Hematopoietic multipotent progenitor cell treated with erythropoietin and hydrocortisone succinate and interleukin-3 and kit ligand, for 15 days (in vitro differentiated cells): Measurements from ENCODE around the gene TIGD3.

Source experiments
- DNase-seq: peaks from one replicate; pipeline ENCODE4 v3.0.0-alpha.2; 2015; ENCODE audit warnings: low spot score

The TIGD3 gene

DNA sequence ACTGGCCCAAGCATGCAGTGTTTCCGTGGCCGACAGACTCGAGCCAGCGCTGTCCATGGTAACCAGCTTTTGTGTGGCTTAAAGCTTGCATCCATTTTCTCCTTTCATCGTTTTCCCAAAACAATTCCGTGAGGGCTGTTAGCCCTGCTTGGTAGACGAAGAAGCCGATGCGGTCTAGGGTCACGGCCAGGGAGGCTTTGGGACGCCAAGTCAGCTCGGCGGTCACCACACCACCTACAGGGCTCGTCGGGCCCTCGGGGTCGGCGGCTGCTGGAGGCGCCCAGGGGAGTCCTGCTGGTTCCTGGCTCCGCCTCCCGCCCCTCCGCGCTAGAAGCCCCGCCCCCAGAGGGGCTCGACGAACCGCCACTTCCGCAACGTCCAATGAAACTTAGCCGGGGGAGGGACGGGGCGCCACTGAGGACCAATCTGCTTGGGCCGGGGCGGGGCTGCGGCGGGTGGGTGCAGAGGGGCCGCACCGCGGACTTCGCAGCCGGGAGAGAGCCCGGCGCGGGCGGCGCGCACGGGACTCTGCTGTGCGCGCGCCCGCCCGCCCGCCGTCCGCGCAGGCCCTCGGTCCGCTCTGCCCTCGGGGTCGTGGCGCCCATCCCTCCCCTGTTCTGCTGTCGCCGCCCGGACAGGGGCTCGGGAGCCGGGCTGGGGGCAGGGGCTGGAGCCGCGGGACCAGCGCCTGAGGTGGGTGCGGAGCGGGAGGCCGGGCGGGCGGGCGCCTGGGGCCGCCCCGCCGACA is at the start of gene TIGD3:
Gene TIGD3 (plus strand): TSS at position 487 of the 748 bp plus-strand sequence. CDS start 1,058 bp downstream, outside the sequence.
- peak; percentile 89 for DNase-seq

- no peak for DNase-seq
Measured at GRCh38 chr11:65305501-65306268, 48.9 kb upstream of the TIGD3 start.

DNA sequence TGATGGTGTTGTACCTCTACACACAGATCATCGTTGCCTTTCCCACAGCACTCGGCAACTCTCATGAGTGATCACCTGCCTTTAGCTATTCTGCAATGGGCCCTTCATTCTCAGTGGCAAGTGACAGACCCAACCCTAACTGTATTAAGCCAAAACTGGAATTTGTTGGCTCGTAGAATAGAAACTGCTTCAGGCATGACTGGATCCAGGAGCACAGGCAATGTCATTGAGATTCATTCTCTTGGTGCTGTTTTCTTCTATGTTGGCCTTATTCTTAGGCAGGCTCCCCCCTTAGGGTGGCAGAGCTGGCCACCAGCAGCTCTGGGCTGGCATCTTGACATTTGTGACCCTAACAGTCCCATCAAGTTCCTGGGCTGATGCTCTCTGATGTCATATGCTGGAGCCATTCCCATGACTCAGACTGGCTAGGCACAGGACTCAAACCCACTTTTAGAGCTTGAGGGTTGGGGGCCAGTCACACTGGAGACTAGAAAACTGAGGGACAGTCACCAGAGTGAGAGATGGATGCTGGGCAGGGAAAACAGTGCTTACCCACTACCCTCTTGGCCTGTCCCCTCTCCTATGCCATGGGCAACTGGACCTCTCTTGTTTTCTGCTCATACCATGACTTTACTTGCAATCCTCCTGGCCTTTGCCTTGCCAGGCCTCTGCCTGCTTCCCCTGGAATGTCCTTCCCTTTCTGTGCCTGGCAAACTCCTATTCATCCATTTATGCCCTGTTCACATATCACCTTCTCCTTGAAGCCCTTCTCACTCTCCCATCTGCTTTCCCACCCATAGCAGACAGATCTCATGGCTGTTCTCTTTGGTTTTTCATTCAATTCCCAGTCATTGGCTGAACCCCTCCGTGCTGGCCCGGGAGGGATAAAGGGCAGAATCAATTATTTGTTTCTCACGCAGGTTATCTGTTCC is 47.0 kb upstream of the TIGD3 start:
- DNase-seq = no peak

DNA sequence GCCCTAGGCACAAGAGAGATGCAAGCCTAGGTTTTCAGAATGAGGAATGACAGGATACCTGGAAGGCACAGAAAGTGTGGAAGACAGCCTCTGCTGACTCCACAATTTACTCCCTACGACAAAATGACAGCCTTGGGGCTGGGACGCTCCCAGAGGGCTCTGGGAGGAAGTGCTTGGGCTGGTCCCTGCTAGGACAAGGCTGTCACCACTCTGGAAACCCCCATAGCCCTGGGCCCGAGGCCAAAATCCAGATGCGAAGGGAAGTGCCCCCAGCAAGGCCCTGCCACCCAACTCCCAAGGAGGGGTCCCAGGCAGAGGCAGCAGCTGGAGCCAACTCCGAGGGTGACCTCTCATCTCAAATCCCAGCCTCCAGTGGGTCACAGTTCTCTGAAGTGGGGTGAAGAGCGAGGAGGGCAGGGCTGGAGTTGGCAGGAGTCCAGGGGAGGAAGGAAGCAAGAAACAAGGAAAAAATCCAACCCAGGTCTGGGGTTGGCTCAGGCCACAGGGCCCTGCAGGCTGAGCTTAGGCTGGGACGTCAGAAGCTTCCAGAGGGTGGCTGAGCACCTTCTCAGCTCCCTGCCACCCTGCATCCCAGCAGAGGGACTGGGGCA is 46.2 kb upstream of the TIGD3 start:
- no peak for DNase-seq

DNA sequence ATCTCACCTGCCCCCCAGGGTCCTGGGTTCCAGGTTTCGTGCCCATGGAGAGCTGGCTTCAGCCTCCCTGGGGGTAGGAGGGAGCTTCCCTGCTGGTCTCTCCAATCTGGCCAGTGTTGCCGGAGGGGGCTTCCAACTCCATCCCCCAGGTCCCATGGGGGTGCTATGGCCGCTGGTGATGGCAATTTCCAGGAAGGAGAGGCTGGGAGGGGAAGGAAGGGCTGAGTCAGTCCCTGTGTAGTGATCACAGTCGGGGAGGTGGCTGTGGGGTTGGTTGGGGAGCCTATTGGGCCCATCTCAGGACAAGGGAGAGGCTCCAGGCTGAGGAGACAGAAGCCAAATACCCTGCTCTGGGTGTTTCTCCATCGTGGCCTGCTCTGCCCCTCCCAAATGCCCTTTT is 45.5 kb upstream of the TIGD3 start:
- DNase-seq = no peak

- no peak for DNase-seq
Measured at GRCh38 chr11:65310215-65310614, 44.3 kb upstream of the TIGD3 start.

- no peak for DNase-seq
Measured at GRCh38 chr11:65310736-65311135, 43.8 kb upstream of the TIGD3 start.

DNA sequence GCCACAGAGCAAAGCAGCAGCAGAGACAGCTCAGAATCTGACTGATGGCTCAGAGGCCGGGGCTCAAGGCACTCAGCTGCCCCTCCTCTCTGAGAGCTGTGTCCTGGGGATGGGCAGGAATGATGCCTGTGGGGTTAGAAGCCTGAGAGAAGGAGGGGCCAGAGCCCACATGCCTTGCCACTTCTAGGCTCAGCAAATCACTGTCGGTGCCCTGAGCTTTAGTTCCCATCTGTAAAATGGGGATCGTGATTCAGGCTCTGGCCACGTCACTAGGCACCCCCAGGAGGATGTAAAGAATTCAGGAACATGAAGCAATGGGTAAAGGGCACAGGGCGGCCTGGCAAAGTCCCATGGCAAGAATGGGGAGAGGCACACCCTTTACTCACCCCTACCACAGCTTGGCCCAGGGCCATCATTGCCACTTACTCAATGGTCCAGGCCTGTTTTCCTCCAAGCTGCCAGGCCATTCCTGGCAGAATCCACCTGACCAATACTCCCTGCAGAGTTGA is 43.3 kb upstream of the TIGD3 start:
- no peak for DNase-seq

- peak; percentile 75 for DNase-seq
Measured at GRCh38 chr11:65314501-65315203, 39.9 kb upstream of the TIGD3 start, which contains the start of gene CDC42EP2. TSS of gene CDC42EP2 (plus strand) at chr11:65314866. CDS start at chr11:65320899, 6,033 bp downstream.

GRCh38 chr11:65315204-65315865 is 39.2 kb upstream of the TIGD3 start:
- DNase-seq = peak; percentile 69

GRCh38 chr11:65315866-65316226 is 38.7 kb upstream of the TIGD3 start:
- DNase-seq = no peak

- no peak for DNase-seq
Measured at GRCh38 chr11:65316227-65317024, 38.1 kb upstream of the TIGD3 start.

- no peak for DNase-seq
Measured at GRCh38 chr11:65317025-65317786, 37.3 kb upstream of the TIGD3 start.

- DNase-seq = no peak
Measured at GRCh38 chr11:65320386-65321075, 34.0 kb upstream of the TIGD3 start.

DNA sequence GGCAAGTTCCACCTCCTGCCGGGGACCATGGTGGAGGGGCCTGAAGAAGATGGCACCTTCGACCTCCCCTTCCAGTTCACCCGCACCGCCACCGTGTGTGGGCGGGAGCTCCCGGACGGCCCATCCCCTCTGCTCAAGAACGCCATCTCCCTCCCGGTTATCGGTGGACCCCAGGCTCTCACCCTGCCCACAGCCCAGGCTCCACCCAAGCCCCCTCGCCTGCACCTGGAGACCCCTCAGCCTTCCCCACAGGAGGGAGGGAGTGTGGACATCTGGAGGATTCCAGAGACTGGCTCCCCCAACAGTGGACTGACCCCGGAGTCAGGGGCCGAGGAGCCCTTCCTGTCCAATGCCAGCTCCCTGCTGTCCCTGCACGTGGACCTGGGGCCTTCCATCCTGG is 33.5 kb upstream of the TIGD3 start:
- no peak for DNase-seq

GRCh38 chr11:65321828-65322485 is 32.6 kb upstream of the TIGD3 start:
- no peak for DNase-seq

DNA sequence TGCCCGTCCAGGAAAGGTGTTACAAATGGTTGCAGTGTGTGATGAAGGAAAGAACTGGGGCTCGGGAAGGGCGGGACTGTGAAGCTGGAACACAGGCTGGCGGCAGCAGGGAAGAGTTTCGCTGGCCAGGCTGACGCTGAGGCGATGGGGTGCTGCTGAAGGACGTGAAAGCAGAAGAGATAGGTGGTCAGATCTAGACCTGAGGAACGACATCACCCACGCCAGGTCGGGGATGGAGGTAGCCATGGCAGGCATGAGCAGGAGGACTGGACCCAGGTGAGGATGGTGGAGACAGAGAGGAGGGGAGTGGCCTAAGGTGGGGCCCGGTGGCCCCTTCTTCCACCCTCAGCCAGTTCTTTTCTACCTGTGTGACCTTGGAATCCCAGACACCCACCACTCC is 30.7 kb upstream of the TIGD3 start:
- DNase-seq = no peak

DNA sequence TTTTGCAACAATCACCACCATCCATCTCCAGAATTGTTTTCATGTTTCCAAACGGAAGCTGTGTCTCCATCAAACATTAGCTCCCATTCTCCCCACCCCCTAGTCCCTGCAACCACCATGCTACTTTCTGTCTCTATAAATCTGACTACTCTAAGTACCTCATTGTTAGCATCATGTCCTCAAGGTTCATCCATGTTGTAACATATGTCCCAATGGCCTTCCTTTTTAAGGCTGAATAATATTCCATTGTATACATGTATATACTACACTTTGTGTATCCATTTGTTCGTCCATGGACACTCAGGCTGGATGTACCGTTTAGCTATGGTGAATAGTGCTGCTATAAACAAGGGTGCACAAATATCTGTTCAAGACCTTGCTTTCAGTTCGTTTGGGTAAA is 29.1 kb upstream of the TIGD3 start:
- DNase-seq = no peak
